GM18520 (cell line): ENCODE measurements around the gene TMEM98.
"Not testable (repeated sequence)": the region's sequence is repeated elsewhere in the genome, so short reads cannot be mapped to it uniquely, and the experiment has no call there.

Experiments used
- ATAC-seq: cut with Tn5 transposase; IDR thresholded peaks from one replicate; pipeline ENCODE4 v1.9.1; 2021; ENCODE audit not compliant: unreplicated experiment

The TMEM98 gene

GRCh38 chr17:32927724-32928585 is at the start of gene TMEM98:
TSS of gene TMEM98 (plus strand) at chr17:32928153. CDS start at chr17:32931529, 3,376 bp downstream.
- ATAC-seq = no peak

GRCh38 chr17:32878211-32878610 is 49.7 kb upstream of the TMEM98 start:
- no peak for ATAC-seq

GRCh38 chr17:32879134-32879533 is 48.8 kb upstream of the TMEM98 start:
- no peak for ATAC-seq

GRCh38 chr17:32880671-32881453 is 47.1 kb upstream of the TMEM98 start:
- ATAC-seq = no peak

GRCh38 chr17:32882029-32882428 is 45.9 kb upstream of the TMEM98 start:
- ATAC-seq = no peak

GRCh38 chr17:32882734-32883133 is 45.2 kb upstream of the TMEM98 start:
- no peak for ATAC-seq

GRCh38 chr17:32886951-32887350 is 41.0 kb upstream of the TMEM98 start:
- not testable (repeated sequence) for ATAC-seq

- not testable (repeated sequence) for ATAC-seq
Observed at GRCh38 chr17:32887410-32887809, 40.5 kb upstream of the TMEM98 start.

- no peak for ATAC-seq
Observed at GRCh38 chr17:32894245-32894644, 33.7 kb upstream of the TMEM98 start.

- no peak for ATAC-seq
Observed at GRCh38 chr17:32896647-32897258, 31.2 kb upstream of the TMEM98 start.

GRCh38 chr17:32899236-32900013 is 28.5 kb upstream of the TMEM98 start:
- ATAC-seq = no peak

- no peak for ATAC-seq
Observed at GRCh38 chr17:32901743-32902142, 26.2 kb upstream of the TMEM98 start.

GRCh38 chr17:32903774-32904673 is 23.9 kb upstream of the TMEM98 start:
- no peak for ATAC-seq

GRCh38 chr17:32904891-32905290 is 23.1 kb upstream of the TMEM98 start:
- no peak for ATAC-seq

- no peak for ATAC-seq
Observed at GRCh38 chr17:32907583-32907982, 20.4 kb upstream of the TMEM98 start.

GRCh38 chr17:32909787-32910369 is 18.1 kb upstream of the TMEM98 start:
- ATAC-seq = peak; percentile 53

- ATAC-seq = no peak
Observed at GRCh38 chr17:32910769-32911168, 17.2 kb upstream of the TMEM98 start.

- no peak for ATAC-seq
Observed at GRCh38 chr17:32912218-32912897, 15.6 kb upstream of the TMEM98 start.

- no peak for ATAC-seq
Observed at GRCh38 chr17:32913593-32913992, 14.4 kb upstream of the TMEM98 start.
